Activated T-helper 2 cell treated with anti-CD3 and anti-CD28 coated beads, Interferon-gamma antibody, Interleukin-2, Interleukin-4, amounts not matched to agents 10 μg/mL and 5 μg/mL and 100 μg/mL, durations not matched to agents 14 hours and 24 hours and 36 hours (primary cell): ENCODE results near the gene ANGPTL8. TPM values are rescaled to one million over a fixed set of nuclear protein-coding genes. Genes with fewer than 3 reads are reported as not detected.

Source experiments
- DNase-seq: peaks from one replicate; pipeline ENCODE4 v3.0.0; 2021; ENCODE audit warnings: low spot score
- H3K27ac Mint-ChIP-seq: one replicate; pipeline ENCODE4 v1.8.0; 2021; ENCODE audit warnings: mixed read lengths
- H3K27me3 Mint-ChIP-seq: one replicate; pipeline ENCODE4 v1.8.0; 2021; ENCODE audit warnings: low read depth, mixed read lengths
- H3K36me3 Mint-ChIP-seq: one replicate; pipeline ENCODE4 v1.8.0; 2021; ENCODE audit warnings: low read depth, mixed read lengths
- H3K4me1 Mint-ChIP-seq: one replicate; pipeline ENCODE4 v1.8.0; 2021; ENCODE audit warnings: low read depth, mixed read lengths
- H3K4me3 Mint-ChIP-seq: one replicate; pipeline ENCODE4 v1.8.0; 2021; ENCODE audit warnings: low read depth, mild to moderate bottlenecking, moderate library complexity, mixed read lengths
- H3K9me3 Mint-ChIP-seq: one replicate; pipeline ENCODE4 v1.8.0; 2021; ENCODE audit warnings: mixed read lengths
- intact Hi-C: fragments of 100-400 bp; cut with micrococcal nuclease; formaldehyde crosslinking; loops from one replicate; pipeline ENCODE4 v1.15.1; 2023
- total RNA-seq: library from RNA; stranded (reverse); gene quantifications from 2 replicates; pipeline ENCODE4 v1.2.3, GENCODE V29; 2022

ANGPTL8 gene
- total RNA-seq, 1 donor from 2014 or later, result not detected

- intact Hi-C loops, result no loop called here
- DNase-seq, result no peak
- peaks cover 1% of the 10 kb centered on the region for H3K27me3 Mint-ChIP-seq
- H3K4me3 Mint-ChIP-seq, result no peak overlapping the region
- H3K36me3 Mint-ChIP-seq, result no peaks in the 10 kb centered on the region
- no peaks in the 10 kb centered on the region for H3K9me3 Mint-ChIP-seq
- H3K27ac Mint-ChIP-seq, result no peak overlapping the region
- no peaks in the 10 kb centered on the region for H3K4me1 Mint-ChIP-seq
These were observed 8.5 kb downstream of the ANGPTL8 start for GRCh38 chr19:11247934-11248333.

GRCh38 chr19:11248852-11249251 is 9.4 kb downstream of the ANGPTL8 start:
- H3K4me1 Mint-ChIP-seq, result no peaks in the 10 kb centered on the region
- H3K27ac Mint-ChIP-seq, result no peak overlapping the region
- no peaks in the 10 kb centered on the region for H3K9me3 Mint-ChIP-seq
- peaks cover under 1% of the 10 kb centered on the region for H3K27me3 Mint-ChIP-seq
- no peak overlapping the region for H3K4me3 Mint-ChIP-seq
- intact Hi-C loops, result no loop called here
- DNase-seq, result no peak
- no peaks in the 10 kb centered on the region for H3K36me3 Mint-ChIP-seq

- no peaks in the 10 kb centered on the region for H3K4me1 Mint-ChIP-seq
- H3K36me3 Mint-ChIP-seq, result no peaks in the 10 kb centered on the region
- peaks cover 2% of the 10 kb centered on the region for H3K27me3 Mint-ChIP-seq
- intact Hi-C loops, result no loop called here
- no peak for DNase-seq
- H3K9me3 Mint-ChIP-seq, result no peaks in the 10 kb centered on the region
- no peak overlapping the region for H3K4me3 Mint-ChIP-seq
- no peak overlapping the region for H3K27ac Mint-ChIP-seq
These were observed 11.8 kb downstream of the ANGPTL8 start for GRCh38 chr19:11251217-11251616.

GRCh38 chr19:11251650-11252314 is 12.4 kb downstream of the ANGPTL8 start:
- peaks cover 2% of the 10 kb centered on the region for H3K27me3 Mint-ChIP-seq
- intact Hi-C loops, result no loop called here
- H3K36me3 Mint-ChIP-seq, result no peaks in the 10 kb centered on the region
- no peaks in the 10 kb centered on the region for H3K4me1 Mint-ChIP-seq
- DNase-seq, result no peak
- no peak overlapping the region for H3K27ac Mint-ChIP-seq
- no peaks in the 10 kb centered on the region for H3K9me3 Mint-ChIP-seq
- no peak overlapping the region for H3K4me3 Mint-ChIP-seq

- Mint-ChIP-seq H3K36me3 (no peaks in the 10 kb centered on the region), H3K27ac (no peak overlapping the region), H3K9me3 (no peaks in the 10 kb centered on the region), H3K27me3 (peaks cover 2% of the 10 kb centered on the region), H3K4me3 (no peak overlapping the region), H3K4me1 (no peaks in the 10 kb centered on the region)
- no peak for DNase-seq
- intact Hi-C loops, result no loop called here
These were observed 13.4 kb downstream of the ANGPTL8 start for GRCh38 chr19:11252665-11253355.

- Mint-ChIP-seq H3K4me1 (no peaks in the 10 kb centered on the region), H3K4me3 (no peak overlapping the region), H3K36me3 (no peaks in the 10 kb centered on the region), H3K27me3 (peaks cover 5% of the 10 kb centered on the region), H3K27ac (no peak overlapping the region), H3K9me3 (no peaks in the 10 kb centered on the region)
- intact Hi-C loops, result no loop called here
- DNase-seq, result no peak
These were observed 15.2 kb downstream of the ANGPTL8 start for GRCh38 chr19:11254666-11255065.

GRCh38 chr19:11256189-11256588 is 16.8 kb downstream of the ANGPTL8 start:
- intact Hi-C loops, result no loop called here
- peaks cover 14% of the 10 kb centered on the region for H3K27me3 Mint-ChIP-seq
- H3K4me1 Mint-ChIP-seq, result peaks cover 2% of the 10 kb centered on the region
- H3K27ac Mint-ChIP-seq, result no peak overlapping the region
- DNase-seq, result no peak
- H3K9me3 Mint-ChIP-seq, result no peaks in the 10 kb centered on the region
- H3K4me3 Mint-ChIP-seq, result no peak overlapping the region
- H3K36me3 Mint-ChIP-seq, result no peaks in the 10 kb centered on the region

- Mint-ChIP-seq H3K27ac (no peak overlapping the region), H3K4me1 (peaks cover 2% of the 10 kb centered on the region), H3K36me3 (no peaks in the 10 kb centered on the region), H3K4me3 (no peak overlapping the region), H3K27me3 (peaks cover 19% of the 10 kb centered on the region), H3K9me3 (no peaks in the 10 kb centered on the region)
- DNase-seq, result no peak
- intact Hi-C loops, result no loop called here
These were observed 18.5 kb downstream of the ANGPTL8 start for GRCh38 chr19:11257846-11258380.

GRCh38 chr19:11260996-11261395 is 21.6 kb downstream of the ANGPTL8 start:
- Mint-ChIP-seq H3K27ac (no peak overlapping the region), H3K4me3 (peak overlapping the region; percentile 58), H3K9me3 (no peaks in the 10 kb centered on the region), H3K27me3 (peaks cover 34% of the 10 kb centered on the region), H3K36me3 (no peaks in the 10 kb centered on the region), H3K4me1 (peaks cover 2% of the 10 kb centered on the region)
- intact Hi-C loops, result no loop called here
- no peak for DNase-seq

- intact Hi-C loops, result no loop called here
- no peaks in the 10 kb centered on the region for H3K9me3 Mint-ChIP-seq
- peak overlapping the region; percentile 58 for H3K4me3 Mint-ChIP-seq
- H3K27me3 Mint-ChIP-seq, result peaks cover 39% of the 10 kb centered on the region
- DNase-seq, result no peak
- H3K27ac Mint-ChIP-seq, result no peak overlapping the region
- H3K4me1 Mint-ChIP-seq, result peaks cover 2% of the 10 kb centered on the region
- no peaks in the 10 kb centered on the region for H3K36me3 Mint-ChIP-seq
These were observed 22.1 kb downstream of the ANGPTL8 start for GRCh38 chr19:11261431-11261970.

GRCh38 chr19:11261971-11262839 is 22.8 kb downstream of the ANGPTL8 start, which contains the start of gene DOCK6:
Gene DOCK6 (minus strand): TSS chr19:11262524. CDS start chr19:11262440, 84 bp downstream.
- Mint-ChIP-seq H3K4me3 (peak within 1 kb of the TSS; percentile 58), H3K27me3 (peaks cover 46% of the 10 kb centered on the region), H3K36me3 (no peaks in the 10 kb centered on the region), H3K4me1 (peaks cover 2% of the 10 kb centered on the region), H3K27ac (no peak within 1 kb of the TSS), H3K9me3 (no peaks in the 10 kb centered on the region)
- intact Hi-C loops, result no loop called here
- no peak for DNase-seq

- Mint-ChIP-seq H3K36me3 (no peaks in the 10 kb centered on the region), H3K4me1 (peaks cover 2% of the 10 kb centered on the region), H3K27ac (no peak overlapping the region), H3K27me3 (peaks cover 57% of the 10 kb centered on the region), H3K4me3 (no peak overlapping the region), H3K9me3 (no peaks in the 10 kb centered on the region)
- no peak for DNase-seq
- intact Hi-C loops, result no loop called here
These were observed 24.3 kb downstream of the ANGPTL8 start for GRCh38 chr19:11263726-11264125.
